HG02798 (cell line): Measurements from ENCODE around the gene ZNF24.
A peak's percentile ranks its signal among the peaks of the same experiment; 100 is the strongest.

Experiments used
- ATAC-seq: cut with Tn5 transposase; IDR thresholded peaks from one replicate; pipeline ENCODE4 v1.9.1; 2021; ENCODE audit warnings: mild to moderate bottlenecking; ENCODE audit not compliant: unreplicated experiment, poor library complexity

ZNF24 gene

GRCh38 chr18:35343936-35344735 is at the start of gene ZNF24:
Gene ZNF24, minus strand, starts transcription at chr18:35344420. Its CDS starts 3,770 bp downstream, at chr18:35340650.
- ATAC-seq, result peak; percentile 96

GRCh38 chr18:35393716-35394115 is 49.5 kb upstream of the ZNF24 start:
- no peak for ATAC-seq

- ATAC-seq, result no peak
Observed at GRCh38 chr18:35392375-35392774, 48.2 kb upstream of the ZNF24 start.

DNA sequence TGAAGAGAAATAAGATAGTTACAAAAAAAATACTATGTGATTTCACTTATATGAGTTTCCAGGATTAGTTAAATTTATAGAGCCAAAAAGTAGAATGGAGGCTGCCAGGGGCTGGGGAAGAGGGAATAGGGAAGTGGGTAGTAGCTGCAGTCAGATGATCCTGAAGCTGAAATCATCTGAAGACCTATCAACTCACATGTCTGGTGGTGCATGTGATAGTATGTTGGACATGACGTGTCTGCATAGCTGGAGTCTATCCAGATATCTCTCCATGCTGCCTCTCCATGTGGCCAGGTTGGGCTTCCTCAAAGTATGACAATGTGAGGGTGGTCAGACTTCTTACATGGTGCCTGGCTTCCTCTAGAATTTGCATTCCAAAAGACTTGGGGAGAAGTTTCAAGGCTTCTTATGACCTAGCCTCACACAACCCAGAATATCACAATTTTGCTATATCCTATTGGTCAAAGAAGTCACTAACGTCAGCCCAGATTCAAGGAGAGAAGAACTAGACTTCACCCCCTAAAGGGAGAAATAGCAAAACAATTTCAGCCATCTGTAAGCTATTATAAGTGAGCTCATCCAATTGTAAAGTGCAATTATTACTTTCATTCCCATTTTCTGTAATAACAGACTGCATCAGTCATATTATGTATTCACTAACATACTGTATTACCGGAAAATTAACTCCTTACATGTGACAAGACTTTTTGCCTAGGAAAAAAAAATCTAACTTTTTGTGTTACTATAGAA is 46.9 kb upstream of the ZNF24 start:
- ATAC-seq, result no peak

DNA sequence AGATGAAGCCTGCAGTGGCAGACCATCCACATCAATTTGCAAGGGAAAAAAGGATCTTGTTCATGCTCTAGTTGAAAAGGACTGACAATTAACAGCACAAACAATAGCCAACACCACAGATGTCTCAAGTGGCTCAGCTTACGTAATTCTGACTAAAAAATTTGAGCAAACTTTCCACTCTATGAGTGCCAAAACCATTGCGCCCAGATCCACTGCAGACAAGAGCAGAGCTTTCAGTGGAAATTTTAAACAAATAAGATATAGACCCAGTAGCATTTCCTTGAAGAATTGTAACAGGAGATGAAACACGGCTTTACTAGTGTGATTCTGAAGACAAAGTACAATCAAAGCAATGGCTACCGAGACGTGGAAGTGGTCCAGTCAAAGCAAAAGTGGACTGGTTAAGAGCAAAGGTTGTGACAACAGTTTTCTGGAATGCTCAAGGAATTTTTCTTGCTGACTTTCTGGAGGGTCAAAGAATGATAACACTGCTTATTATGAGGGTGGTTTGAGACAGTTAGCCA is 44.9 kb upstream of the ZNF24 start:
- no peak for ATAC-seq

GRCh38 chr18:35387152-35387571 is 42.9 kb upstream of the ZNF24 start:
- no peak for ATAC-seq

GRCh38 chr18:35386600-35387100 is 42.4 kb upstream of the ZNF24 start:
- peak; percentile 80 for ATAC-seq

DNA sequence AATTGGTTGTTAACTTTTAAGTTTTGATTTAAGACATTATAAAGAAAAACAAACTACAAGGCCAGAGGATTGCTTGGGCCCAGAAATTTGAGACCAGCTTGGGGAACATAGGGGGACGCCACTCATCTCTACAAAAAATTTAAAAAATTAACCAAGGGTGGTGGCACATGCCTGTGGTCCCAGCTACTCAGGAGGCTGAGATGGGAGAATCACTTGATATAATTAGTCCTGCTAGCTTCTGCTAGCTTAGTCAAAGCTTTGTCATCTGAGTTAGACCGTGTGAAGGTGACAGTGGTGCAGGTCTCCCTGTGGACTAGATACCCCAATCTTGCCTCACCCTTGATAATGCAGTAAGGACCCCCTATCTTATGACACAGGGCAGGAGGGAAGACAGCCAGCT is 38.9 kb upstream of the ZNF24 start:
- ATAC-seq, result no peak

DNA sequence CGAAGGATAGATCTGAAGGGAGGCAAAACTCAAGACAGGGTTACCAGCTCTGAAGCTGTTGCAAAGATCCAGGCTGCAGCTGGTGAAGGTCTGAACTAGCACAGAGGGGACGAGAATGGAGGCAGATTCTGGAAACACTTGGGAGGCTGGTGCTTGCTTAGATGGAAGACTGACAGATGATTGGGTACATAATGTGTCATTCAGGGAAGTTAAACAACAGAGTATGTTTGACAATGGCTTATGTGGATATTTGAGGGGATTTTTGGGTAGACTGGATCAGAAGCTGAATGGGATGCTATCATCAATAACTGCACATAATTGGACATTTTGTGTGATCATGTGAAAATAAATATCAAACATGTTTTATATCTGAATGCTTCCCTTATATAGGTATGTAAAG is 35.2 kb upstream of the ZNF24 start:
- ATAC-seq, result no peak

DNA sequence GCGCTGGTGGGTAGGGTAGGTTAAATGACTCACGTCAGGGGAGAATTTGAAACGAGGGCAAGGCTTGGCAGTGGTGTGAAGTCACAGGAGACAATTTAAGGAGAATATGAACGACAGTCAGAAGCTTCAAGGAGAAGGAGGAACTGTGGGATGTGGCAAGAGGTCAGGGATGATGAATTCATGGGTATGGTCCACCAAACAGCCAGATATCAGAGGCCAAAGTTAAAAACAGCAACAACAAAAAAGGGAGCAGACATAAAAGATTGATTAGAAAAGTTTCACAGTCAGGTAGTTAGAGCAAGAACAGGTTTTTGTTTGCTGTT is 34.3 kb upstream of the ZNF24 start:
- ATAC-seq, result no peak

DNA sequence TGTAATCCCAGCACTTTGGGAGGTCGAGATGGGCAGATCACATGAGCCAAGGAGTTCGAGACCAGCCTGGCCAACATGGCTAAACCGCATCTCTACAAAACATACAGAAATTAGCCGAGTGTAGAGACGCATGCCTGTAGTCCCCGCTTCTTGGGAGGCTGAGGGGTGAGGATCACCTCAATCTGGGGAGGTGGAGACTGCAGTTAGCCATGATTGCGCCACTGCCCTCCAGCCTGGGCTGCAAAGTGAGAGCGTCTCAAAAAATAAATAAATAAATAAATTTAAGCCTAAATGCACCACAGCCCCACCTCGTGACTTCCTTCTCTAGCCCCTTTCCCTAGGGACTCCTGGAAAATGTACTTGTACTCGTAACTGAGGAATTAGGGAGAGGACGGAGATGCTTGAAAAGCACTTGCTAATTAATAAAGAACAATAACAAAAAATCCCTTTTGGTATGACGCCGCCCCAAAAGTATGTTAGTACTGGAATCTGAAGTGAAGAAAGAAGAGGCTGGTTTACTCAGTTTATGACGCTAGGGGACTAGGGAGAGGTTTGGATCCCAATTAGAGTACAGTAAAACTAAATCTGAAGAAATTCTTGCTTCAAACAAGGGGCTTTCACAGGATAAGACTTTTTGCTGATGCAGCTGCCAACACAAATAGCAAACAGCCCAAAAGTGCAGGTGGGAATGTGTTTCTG is 33.8 kb upstream of the ZNF24 start:
- ATAC-seq, result no peak

DNA sequence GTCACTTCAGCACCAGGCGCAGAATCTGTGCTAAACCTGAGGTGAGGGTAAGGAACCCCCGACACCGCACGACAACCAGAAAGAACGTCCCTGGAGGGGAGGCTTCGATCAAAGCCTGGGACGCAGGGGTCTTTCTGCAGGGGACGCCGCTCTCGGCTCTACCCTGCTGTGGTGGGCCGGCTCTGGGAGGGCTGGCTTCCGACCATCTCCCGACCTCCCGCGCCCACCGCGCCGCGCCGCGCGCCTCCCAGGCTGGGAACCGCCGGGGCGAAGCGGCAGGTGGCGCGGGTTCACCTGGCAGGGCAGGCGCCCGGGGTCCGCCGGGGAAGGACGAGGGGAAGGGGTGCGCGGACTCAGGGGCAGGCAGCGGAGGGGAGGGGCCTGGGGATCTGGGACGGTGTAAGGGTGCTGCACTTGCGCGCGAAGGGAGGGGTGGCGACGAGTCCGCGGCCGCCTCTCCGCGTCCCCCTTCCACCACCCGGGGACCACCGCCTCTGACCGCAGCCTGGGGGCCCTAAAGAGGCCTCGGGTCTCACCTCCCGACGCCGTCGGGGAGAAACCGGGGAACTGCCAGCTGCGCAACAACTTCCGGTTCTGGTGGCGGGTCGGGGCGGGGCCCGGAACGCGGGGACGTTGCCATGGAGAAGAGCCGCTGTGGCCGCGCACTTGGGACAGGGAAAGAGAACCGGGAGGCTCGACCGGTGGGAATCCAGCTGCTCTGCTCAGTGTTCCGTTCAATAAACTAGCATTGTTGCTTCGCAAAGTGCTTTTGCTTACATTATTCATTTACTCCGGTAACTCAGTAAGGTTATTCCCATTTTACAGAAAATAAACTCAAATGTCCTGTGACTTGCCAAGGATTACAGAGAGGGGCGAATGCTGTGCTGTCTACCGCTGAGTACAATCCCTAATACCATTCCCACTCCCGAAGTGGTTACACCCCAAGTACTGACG is 32.8 kb upstream of the ZNF24 start, which contains the start of gene ZNF396:
ZNF396 (minus strand) TSS at position 596 of the 954 bp plus-strand sequence. CDS start 3,045 bp downstream, outside the sequence.
- peak; percentile 91 for ATAC-seq

GRCh38 chr18:35376393-35376741 is 32.1 kb upstream of the ZNF24 start:
- peak; percentile 59 for ATAC-seq

DNA sequence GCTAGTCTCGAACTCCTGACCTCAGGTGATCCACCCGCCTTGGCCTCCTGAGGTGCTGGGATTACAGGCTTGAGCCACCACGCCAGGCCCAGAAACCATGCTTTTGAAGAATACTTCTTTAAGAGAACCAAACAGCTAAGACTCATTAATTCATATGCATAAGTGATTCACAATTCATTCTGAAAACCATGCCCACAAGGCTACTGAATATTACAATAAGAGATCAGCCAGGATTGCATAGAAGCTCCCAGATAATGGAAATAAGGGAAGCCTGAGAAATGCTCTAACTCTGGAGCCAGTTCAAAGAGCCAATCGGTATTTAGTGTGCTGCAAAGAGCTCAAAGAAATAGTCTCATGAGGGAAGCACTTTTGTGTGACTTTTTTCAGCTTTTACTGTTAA is 30.5 kb upstream of the ZNF24 start:
- no peak for ATAC-seq

DNA sequence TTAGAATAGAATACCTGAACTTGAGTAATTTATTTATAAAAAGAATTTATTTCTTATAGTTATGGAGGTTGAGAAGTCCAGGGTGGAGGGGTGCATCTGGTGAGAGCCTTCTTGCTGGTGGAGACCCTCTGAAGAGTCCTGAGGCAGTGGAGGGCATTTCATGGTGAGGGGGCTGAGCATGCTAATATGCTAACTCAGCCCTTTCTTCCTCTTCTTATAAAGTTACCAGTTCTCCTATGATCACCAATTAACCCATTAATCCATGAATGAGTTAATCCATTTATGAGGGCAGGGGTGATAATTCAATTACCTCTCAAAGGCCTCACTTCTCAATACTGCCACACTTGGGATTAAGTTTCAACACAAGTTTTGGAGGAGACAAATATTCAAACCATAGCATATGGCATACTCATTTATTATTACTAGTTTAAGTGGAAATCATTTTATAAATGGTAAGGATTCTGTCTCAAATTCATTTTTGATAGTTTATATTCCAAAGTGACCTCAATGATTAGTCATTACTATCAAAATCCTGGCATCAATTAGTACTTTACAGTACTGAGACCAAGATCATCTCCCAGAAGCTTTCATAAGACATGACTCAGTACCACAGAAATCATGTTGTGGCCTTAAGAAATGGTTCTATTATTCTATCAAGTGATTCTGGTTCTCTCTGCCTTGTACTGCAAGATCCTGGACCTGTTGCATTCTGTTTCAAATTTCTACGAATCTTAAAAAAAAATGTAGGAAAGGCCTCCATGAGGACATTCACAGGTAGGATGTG is 27.4 kb upstream of the ZNF24 start:
- no peak for ATAC-seq

DNA sequence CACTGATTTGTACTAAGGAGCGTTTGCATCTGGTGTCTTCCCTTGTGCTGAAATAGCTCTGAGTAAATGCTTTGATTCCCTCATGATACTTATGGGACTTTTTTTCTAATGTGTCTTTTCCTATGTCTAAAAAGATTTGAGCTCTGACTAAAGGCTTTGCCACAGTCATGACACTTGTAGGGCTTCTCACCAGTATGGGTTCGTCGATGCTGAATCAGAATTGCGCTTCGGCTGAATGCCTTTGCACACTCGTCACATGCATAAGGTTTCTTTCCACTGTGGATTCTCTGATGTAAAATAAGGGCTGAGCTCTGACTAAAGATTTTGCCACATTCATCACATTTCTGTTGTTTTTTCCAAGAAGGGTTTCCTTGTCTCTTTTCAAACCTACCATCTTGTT is 24.9 kb upstream of the ZNF24 start:
- no peak for ATAC-seq

DNA sequence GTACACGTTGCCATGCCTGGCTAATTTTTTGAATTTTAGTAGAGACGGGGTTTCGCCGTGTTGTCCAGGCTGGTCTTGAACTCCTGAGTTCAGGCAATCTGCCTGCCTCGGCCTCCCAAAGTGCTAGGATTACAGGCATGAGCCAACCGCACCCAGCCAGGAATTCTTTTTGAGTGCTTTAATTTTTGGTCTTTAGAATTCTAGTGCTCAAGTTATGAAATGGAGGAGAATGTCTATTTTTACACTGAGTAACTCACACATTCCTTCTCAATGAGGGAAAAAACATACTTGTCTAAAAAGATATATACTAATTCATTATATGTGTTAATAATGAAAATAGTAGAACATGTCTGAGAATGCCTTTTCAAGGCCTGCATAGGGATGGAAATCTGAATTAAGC is 24.4 kb upstream of the ZNF24 start:
- no peak for ATAC-seq

- ATAC-seq, result no peak
Observed at GRCh38 chr18:35362531-35362930, 18.3 kb upstream of the ZNF24 start.
